H1 (cell line): ENCODE data around the gene GRIN2B. TPM values are rescaled to one million over a fixed set of nuclear protein-coding genes. Genes with fewer than 3 reads are reported as not detected.

Experiments
- SIN3A ChIP-seq, 2 experiments: IDR thresholded peaks in 1 of 2; conservative IDR thresholded peaks in 1 of 2; 2 replicates each; pipeline ENCODE4 v1.6.1; 2011 to 2012; ENCODE audit warnings: low read length in 2 of 2, improper control_type of control experiment in 1 of 2, low read depth in 1 of 2, mild to moderate bottlenecking in 1 of 2
- polyA plus RNA-seq, 7 experiments: library from polyadenylated mRNA; depleted of rRNA in 3 of 7; stranded (reverse) in 5 of 7; unstranded in 2 of 7; fragments of >200 nt in 5 of 7; fragments of 200-250 nt in 2 of 7; gene quantifications; 1 replicate in 5 of 7; 2 replicates in 1 of 7; 4 replicates in 1 of 7; pipeline versions ENCODE4 v1.2.1 to v1.2.3, GENCODE V29; 2011 to 2013; ENCODE audit warnings: missing spikeins in 2 of 7, mixed read lengths in 2 of 7
- total RNA-seq: library from RNA; stranded (reverse); fragmentation: NEBNext Ultra II Directional; extraction: Animal tissue kit (Norgen Biotek cat#: 25700); gene quantifications from 2 replicates; pipeline ENCODE4 v1.2.1, GENCODE V29; 2021

Gene GRIN2B
- total and polyA plus RNA-seq, 2 of the 8 experiments (the other 6 are each of a cell fraction or from before 2014, with no cell fraction given), result 0.68 to 3.2 TPM

GRCh38 chr12:13968281-13968680 lies 13.1 kb downstream of the GRIN2B start (continued):
- no peak for TF ChIP-seq SIN3A (conservative IDR thresholded peaks at IDR 0.05 in 1 of 2, IDR thresholded peaks at IDR 0.05 in 1 of 2; ENCODE audit: low read depth in 1 of 2, low read length in 2 of 2)
